GM18507 (cell line): ENCODE data around the gene CTTN.

ENCODE experiments used
- DNase-seq: peaks from one replicate; pipeline ENCODE4 v3.0.0; 2011; ENCODE audit warnings: low read depth; ENCODE audit not compliant: insufficient read length; ENCODE audit errors: extremely low spot score
- FAIRE-seq: peaks from 2 replicates; lab custom pipeline; 2011; peaks lifted over from hg19 to GRCh38; lab: Jason Lieb, UNC

The CTTN gene

DNA sequence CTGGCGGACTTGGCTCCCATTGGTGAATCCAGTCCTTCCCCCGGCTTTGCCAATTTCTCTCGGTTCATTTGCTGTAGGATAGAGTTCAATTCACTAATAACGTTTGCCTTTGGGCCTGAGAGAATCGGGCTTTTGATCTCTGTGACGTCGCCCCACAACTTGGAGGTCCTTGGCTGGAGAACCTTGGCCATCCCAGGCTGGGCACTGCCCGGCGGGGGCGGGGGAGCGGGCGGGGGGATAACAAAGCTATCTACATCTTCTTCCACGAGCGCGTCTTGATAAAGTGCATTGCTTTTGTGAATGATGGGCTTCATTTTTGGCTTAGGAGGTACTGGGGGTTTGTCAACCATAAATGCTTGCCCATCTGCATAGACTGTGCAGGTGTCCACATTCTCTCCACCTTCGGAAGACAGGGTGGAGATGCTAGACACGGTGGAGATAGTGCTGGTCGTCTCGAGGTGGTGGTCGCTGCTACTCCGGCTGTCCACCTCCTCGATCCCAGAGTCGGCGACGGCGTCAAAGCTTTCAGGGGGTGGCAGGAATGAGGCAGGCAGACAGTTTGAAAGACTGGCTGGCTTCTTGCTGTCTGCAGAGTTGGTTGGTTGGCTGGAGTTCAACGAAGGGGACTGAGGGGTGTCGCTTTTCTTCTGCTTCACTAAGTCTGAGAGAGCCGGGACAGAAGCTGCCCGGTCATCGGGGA, 87.1 kb downstream of the CTTN start:
- FAIRE-seq (no peak), DNase-seq (no peak)

GRCh38 chr11:70486026-70486415, 87.7 kb downstream of the CTTN start:
- DNase-seq (no peak), FAIRE-seq (no peak)
